ENCODE measurements around the gene DOK6. TPM values are rescaled to one million over a fixed set of nuclear protein-coding genes. Genes with fewer than 3 reads are reported as not detected.

DOK6 gene
- polyA plus RNA-seq, 4 donors = 0.27 to 5.7 (median 0.63) TPM; not detected in 1

- no peak for DNase-seq
- Histone ChIP-seq H3K27ac (ENCODE audit: low read depth in 1 of 3, low read length in 2 of 3) (no peak overlapping the region), H3K36me3 (ENCODE audit: control insufficient read depth in 3 of 3, insufficient read depth in 2 of 3, low read depth in 1 of 3, low read length in 3 of 3) (no peaks in the 10 kb centered on the region), H3K27me3 (ENCODE audit: control insufficient read depth in 3 of 3, insufficient read depth in 3 of 3, low read length in 3 of 3) (no peaks in the 10 kb centered on the region), H3K4me3 (ENCODE audit: low read depth in 1 of 3, low read length in 3 of 3) (no peak overlapping the region), H3K9me3 (ENCODE audit: control insufficient read depth in 2 of 2, insufficient read depth in 1 of 2, low read depth in 1 of 2, low read length in 1 of 2) (no peaks in the 10 kb centered on the region), H3K4me1 (ENCODE audit: control insufficient read depth in 3 of 3, insufficient read depth in 2 of 3, low read depth in 1 of 3, low read length in 2 of 3) (no peaks in the 10 kb centered on the region)
- no peak for FAIRE-seq
- WGBS, 3 donors = 82 to 89% (median 86%) methylated on average over 3 of the region's 3 CpGs
Measured at GRCh38 chr18:69785466-69785865, 384.8 kb downstream of the DOK6 start.

GRCh38 chr18:69786427-69786826 is 385.7 kb downstream of the DOK6 start:
- Histone ChIP-seq H3K4me3 (ENCODE audit: low read depth in 1 of 3, low read length in 3 of 3) (no peak overlapping the region), H3K27me3 (ENCODE audit: control insufficient read depth in 3 of 3, insufficient read depth in 3 of 3, low read length in 3 of 3) (no peaks in the 10 kb centered on the region), H3K36me3 (ENCODE audit: control insufficient read depth in 3 of 3, insufficient read depth in 2 of 3, low read depth in 1 of 3, low read length in 3 of 3) (no peaks in the 10 kb centered on the region), H3K9me3 (ENCODE audit: control insufficient read depth in 2 of 2, insufficient read depth in 1 of 2, low read depth in 1 of 2, low read length in 1 of 2) (no peaks in the 10 kb centered on the region), H3K27ac (ENCODE audit: low read depth in 1 of 3, low read length in 2 of 3) (no peak overlapping the region), H3K4me1 (ENCODE audit: control insufficient read depth in 3 of 3, insufficient read depth in 2 of 3, low read depth in 1 of 3, low read length in 2 of 3) (no peaks in the 10 kb centered on the region)
- DNase-seq (no peak), FAIRE-seq (no peak)
- WGBS, 3 donors = 76 to 80% (median 79%) methylated on average over 1 of the region's 1 CpG

GRCh38 chr18:69787825-69788547 is 387.3 kb downstream of the DOK6 start:
- Histone ChIP-seq H3K27me3 (ENCODE audit: control insufficient read depth in 3 of 3, insufficient read depth in 3 of 3, low read length in 3 of 3) (no peaks in the 10 kb centered on the region), H3K4me3 (ENCODE audit: low read depth in 1 of 3, low read length in 3 of 3) (no peak overlapping the region), H3K27ac (ENCODE audit: low read depth in 1 of 3, low read length in 2 of 3) (no peak overlapping the region), H3K36me3 (ENCODE audit: control insufficient read depth in 3 of 3, insufficient read depth in 2 of 3, low read depth in 1 of 3, low read length in 3 of 3) (no peaks in the 10 kb centered on the region), H3K4me1 (ENCODE audit: control insufficient read depth in 3 of 3, insufficient read depth in 2 of 3, low read depth in 1 of 3, low read length in 2 of 3) (no peaks in the 10 kb centered on the region), H3K9me3 (ENCODE audit: control insufficient read depth in 2 of 2, insufficient read depth in 1 of 2, low read depth in 1 of 2, low read length in 1 of 2) (no peaks in the 10 kb centered on the region)
- FAIRE-seq (no peak), DNase-seq (no peak)
- 58 to 62% (median 62%) methylated on average over 4 of the region's 4 CpGs for WGBS, 3 donors

GRCh38 chr18:69789794-69790193 is 389.1 kb downstream of the DOK6 start:
- H3K4me1 ChIP-seq (ENCODE audit: control insufficient read depth in 3 of 3, insufficient read depth in 2 of 3, low read depth in 1 of 3, low read length in 2 of 3) = no peaks in the 10 kb centered on the region
- FAIRE-seq (no peak), DNase-seq (no peak)
- H3K4me3 ChIP-seq (ENCODE audit: low read depth in 1 of 3, low read length in 3 of 3) = no peak overlapping the region
- H3K9me3 ChIP-seq (ENCODE audit: control insufficient read depth in 2 of 2, insufficient read depth in 1 of 2, low read depth in 1 of 2, low read length in 1 of 2) = no peaks in the 10 kb centered on the region
- no peaks in the 10 kb centered on the region for H3K36me3 ChIP-seq (ENCODE audit: control insufficient read depth in 3 of 3, insufficient read depth in 2 of 3, low read depth in 1 of 3, low read length in 3 of 3)
- H3K27me3 ChIP-seq (ENCODE audit: control insufficient read depth in 3 of 3, insufficient read depth in 3 of 3, low read length in 3 of 3) = no peaks in the 10 kb centered on the region
- no peak overlapping the region for H3K27ac ChIP-seq (ENCODE audit: low read depth in 1 of 3, low read length in 2 of 3)
- WGBS, 3 donors = 40 to 82% (median 50%) methylated on average over 1 of the region's 1 CpG

GRCh38 chr18:69790649-69791048 is 390.0 kb downstream of the DOK6 start:
- Histone ChIP-seq H3K9me3 (ENCODE audit: control insufficient read depth in 2 of 2, insufficient read depth in 1 of 2, low read depth in 1 of 2, low read length in 1 of 2) (no peaks in the 10 kb centered on the region), H3K27me3 (ENCODE audit: control insufficient read depth in 3 of 3, insufficient read depth in 3 of 3, low read length in 3 of 3) (no peaks in the 10 kb centered on the region), H3K36me3 (ENCODE audit: control insufficient read depth in 3 of 3, insufficient read depth in 2 of 3, low read depth in 1 of 3, low read length in 3 of 3) (no peaks in the 10 kb centered on the region), H3K4me1 (ENCODE audit: control insufficient read depth in 3 of 3, insufficient read depth in 2 of 3, low read depth in 1 of 3, low read length in 2 of 3) (no peaks in the 10 kb centered on the region), H3K27ac (ENCODE audit: low read depth in 1 of 3, low read length in 2 of 3) (no peak overlapping the region), H3K4me3 (ENCODE audit: low read depth in 1 of 3, low read length in 3 of 3) (no peak overlapping the region)
- FAIRE-seq = no peak
- DNase-seq = no peak

- DNase-seq = no peak
- FAIRE-seq = no peak
- Histone ChIP-seq H3K27me3 (ENCODE audit: control insufficient read depth in 3 of 3, insufficient read depth in 3 of 3, low read length in 3 of 3) (no peaks in the 10 kb centered on the region), H3K4me3 (ENCODE audit: low read depth in 1 of 3, low read length in 3 of 3) (no peak overlapping the region), H3K36me3 (ENCODE audit: control insufficient read depth in 3 of 3, insufficient read depth in 2 of 3, low read depth in 1 of 3, low read length in 3 of 3) (no peaks in the 10 kb centered on the region), H3K4me1 (ENCODE audit: control insufficient read depth in 3 of 3, insufficient read depth in 2 of 3, low read depth in 1 of 3, low read length in 2 of 3) (no peaks in the 10 kb centered on the region), H3K9me3 (ENCODE audit: control insufficient read depth in 2 of 2, insufficient read depth in 1 of 2, low read depth in 1 of 2, low read length in 1 of 2) (no peaks in the 10 kb centered on the region), H3K27ac (ENCODE audit: low read depth in 1 of 3, low read length in 2 of 3) (no peak overlapping the region)
- 65 to 76% (median 66%) methylated on average over 5 of the region's 5 CpGs for WGBS, 3 donors
Measured at GRCh38 chr18:69795791-69796190, 395.1 kb downstream of the DOK6 start.

GRCh38 chr18:69804776-69805501 is 404.3 kb downstream of the DOK6 start:
- H3K36me3 ChIP-seq (ENCODE audit: control insufficient read depth in 3 of 3, insufficient read depth in 2 of 3, low read depth in 1 of 3, low read length in 3 of 3) = no peaks in the 10 kb centered on the region
- H3K9me3 ChIP-seq (ENCODE audit: control insufficient read depth in 2 of 2, insufficient read depth in 1 of 2, low read depth in 1 of 2, low read length in 1 of 2) = peaks cover 0 to 2% of the 10 kb centered on the region in 2 donors
- no peak overlapping the region for H3K27ac ChIP-seq (ENCODE audit: low read depth in 1 of 3, low read length in 2 of 3)
- no peaks in the 10 kb centered on the region for H3K27me3 ChIP-seq (ENCODE audit: control insufficient read depth in 3 of 3, insufficient read depth in 3 of 3, low read length in 3 of 3)
- WGBS, 3 donors = 22 to 61% (median 45%) methylated on average over 5 of the region's 5 CpGs
- peak; percentile 1 to 19 for DNase-seq
- no peak overlapping the region for H3K4me3 ChIP-seq (ENCODE audit: low read depth in 1 of 3, low read length in 3 of 3)
- H3K4me1 ChIP-seq (ENCODE audit: control insufficient read depth in 3 of 3, insufficient read depth in 2 of 3, low read depth in 1 of 3, low read length in 2 of 3) = no peaks in the 10 kb centered on the region
- no peak for FAIRE-seq

GRCh38 chr18:69808399-69808798 is 407.7 kb downstream of the DOK6 start:
- FAIRE-seq (no peak), DNase-seq (no peak)
- H3K4me1 ChIP-seq (ENCODE audit: control insufficient read depth in 3 of 3, insufficient read depth in 2 of 3, low read depth in 1 of 3, low read length in 2 of 3) = no peaks in the 10 kb centered on the region
- H3K27ac ChIP-seq (ENCODE audit: low read depth in 1 of 3, low read length in 2 of 3) = no peak overlapping the region
- H3K9me3 ChIP-seq (ENCODE audit: control insufficient read depth in 2 of 2, insufficient read depth in 1 of 2, low read depth in 1 of 2, low read length in 1 of 2) = no peaks in the 10 kb centered on the region
- no peaks in the 10 kb centered on the region for H3K27me3 ChIP-seq (ENCODE audit: control insufficient read depth in 3 of 3, insufficient read depth in 3 of 3, low read length in 3 of 3)
- no peak overlapping the region for H3K4me3 ChIP-seq (ENCODE audit: low read depth in 1 of 3, low read length in 3 of 3)
- no peaks in the 10 kb centered on the region for H3K36me3 ChIP-seq (ENCODE audit: control insufficient read depth in 3 of 3, insufficient read depth in 2 of 3, low read depth in 1 of 3, low read length in 3 of 3)
- WGBS, 3 donors = 53 to 78% (median 75%) methylated on average over 2 of the region's 2 CpGs
